ENCODE measurements around the gene SSTR5.

The SSTR5 gene

GRCh38 chr16:1107731-1108130 lies 35.2 kb downstream of the SSTR5 start:
- no peak for DNase-seq

DNA sequence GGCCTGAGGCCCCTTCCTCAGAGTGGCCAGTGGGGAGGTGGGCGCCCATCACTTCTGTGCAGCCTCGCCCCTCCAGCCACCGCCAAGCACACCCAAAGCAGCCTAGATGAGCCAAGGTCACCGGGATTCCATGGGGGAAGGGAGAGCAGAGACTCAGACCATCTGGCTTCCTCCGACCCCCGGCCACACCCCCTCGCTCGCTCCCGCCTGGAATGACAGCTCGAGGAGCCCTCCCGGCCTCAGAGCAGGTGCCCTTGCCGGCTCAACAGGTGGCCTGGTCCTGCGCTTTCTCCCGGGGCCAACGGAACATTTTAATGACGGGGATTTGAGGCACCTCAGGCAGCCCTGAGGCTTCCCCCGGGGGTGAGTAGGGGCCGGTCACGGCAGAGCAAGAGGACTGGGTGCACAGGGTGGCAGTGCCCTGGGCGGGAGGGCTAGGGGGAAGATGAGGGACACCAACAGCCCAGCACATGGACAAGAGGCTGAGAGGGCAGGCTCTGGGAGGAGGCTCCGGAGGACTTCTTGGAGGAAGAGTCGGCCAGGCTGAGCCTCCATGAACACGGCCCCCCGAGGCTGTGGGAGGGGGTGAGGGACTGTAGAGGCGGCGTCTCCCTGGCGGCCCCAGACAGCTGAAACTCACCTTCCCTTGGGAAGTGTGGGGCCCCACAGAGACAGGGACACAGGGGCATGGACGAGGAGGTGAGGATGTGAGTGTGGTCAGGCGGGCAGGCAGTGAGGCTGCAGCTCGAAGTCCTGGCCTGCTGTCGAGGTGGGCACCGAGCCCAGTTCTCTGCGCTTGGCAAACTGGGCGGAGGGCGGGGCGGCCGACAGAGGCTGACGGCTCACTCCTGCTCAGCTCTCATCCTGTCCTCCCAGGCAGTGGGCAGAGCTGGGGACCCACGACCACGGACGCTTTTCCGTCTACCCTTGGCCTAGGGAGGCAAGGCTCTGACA lies 36.0 kb downstream of the SSTR5 start:
- no peak for DNase-seq

- no peak for DNase-seq
These were observed 37.1 kb downstream of the SSTR5 start for GRCh38 chr16:1109648-1110047.

DNA sequence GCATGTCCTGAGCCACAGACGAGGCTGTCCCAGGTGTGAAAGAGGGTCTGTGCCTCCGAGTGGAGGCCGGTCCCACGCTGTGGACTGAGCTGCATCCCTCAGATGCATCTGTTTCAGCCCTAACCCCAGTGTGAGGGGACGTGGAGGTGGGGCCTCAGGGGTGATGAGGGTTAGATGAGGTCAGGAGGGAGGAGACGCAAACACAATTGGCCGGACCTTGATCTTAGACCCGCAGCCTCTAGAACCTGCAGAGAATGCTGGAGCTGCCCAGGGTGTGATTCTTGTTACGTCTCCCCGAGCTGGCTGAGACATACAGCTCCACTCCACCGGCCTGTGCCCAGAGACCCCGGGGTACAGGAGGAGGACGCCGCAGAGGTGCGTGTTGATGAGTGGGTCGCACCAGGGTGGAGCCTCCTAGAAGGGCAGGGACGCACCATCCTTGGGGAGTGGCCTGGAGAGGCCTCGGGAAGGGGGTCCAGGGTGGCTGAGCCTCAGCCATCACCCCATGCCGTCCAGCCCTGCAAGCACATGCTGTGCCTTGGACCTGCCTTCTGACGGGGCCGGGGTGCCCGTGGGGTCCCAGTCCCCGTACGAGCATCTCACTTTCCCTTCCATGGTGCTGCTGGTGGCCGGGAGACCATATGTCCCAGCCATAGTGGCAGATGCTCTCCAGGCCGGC lies 40.1 kb downstream of the SSTR5 start:
- no peak for DNase-seq

GRCh38 chr16:1113489-1113888 lies 40.9 kb downstream of the SSTR5 start:
- no peak for DNase-seq

- no peak for DNase-seq
These were observed 41.5 kb downstream of the SSTR5 start for GRCh38 chr16:1113889-1114526.

DNA sequence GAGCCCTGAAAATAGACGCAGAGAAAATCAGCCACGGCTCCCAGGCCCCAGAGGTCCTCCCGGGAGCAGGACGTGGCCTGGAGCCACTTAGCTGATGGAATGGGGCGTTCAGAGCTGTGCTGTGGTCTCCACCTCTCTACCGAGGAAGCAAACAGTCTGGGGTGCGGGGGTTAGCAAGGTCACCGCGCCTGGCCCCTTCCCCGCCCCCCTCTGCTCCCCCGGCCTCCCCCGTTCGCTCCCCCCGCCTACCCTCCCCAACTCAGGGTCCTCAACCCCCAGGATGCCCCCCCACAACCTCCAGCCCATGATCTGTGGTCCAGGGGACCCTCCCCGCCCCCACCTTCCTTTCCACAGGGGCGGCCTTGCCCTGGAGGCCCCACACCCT lies 44.1 kb downstream of the SSTR5 start:
- DNase-seq: no peak

GRCh38 chr16:1117176-1117900 lies 44.8 kb downstream of the SSTR5 start:
- DNase-seq: no peak

DNA sequence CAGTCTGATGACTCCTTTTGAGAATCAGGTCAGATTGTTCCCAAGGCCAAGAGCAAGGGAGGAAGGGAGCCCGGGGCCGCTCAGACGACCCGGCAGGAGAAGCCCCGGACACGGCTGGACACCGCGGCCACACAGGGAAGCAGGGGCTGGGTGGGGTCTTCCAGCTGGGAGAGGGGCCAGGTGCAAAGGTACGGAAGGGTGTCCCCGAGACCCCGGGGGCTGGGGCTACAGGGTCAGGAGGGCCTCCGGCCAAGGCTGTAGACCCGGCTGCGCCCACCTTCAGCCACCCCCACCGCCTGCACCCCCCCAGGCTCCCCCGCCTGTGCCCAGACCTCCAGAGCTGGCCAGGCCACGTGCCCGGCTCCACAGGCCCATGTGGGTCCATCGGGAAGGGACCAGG lies 45.4 kb downstream of the SSTR5 start:
- no peak for DNase-seq

DNA sequence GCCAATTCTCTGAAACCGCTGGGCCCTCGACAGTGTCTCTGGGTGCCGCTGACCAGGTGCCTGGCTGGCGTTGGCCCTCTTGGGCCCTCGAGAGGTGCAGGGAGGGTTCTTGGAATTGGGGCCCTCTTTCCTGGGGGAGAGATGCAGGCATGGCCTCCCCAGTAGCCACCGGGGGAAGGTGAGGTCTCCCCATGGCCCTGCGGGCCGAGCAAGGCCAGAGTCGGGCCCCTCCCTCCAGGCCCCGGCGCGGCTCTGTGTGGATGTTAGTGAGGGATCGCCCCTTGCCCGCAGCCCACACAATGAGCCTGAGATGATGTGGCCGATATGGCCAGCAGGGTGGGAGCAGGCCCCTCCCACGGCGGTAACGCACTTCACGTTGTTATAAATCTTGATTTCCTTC lies 46.6 kb downstream of the SSTR5 start:
- no peak for DNase-seq

DNA sequence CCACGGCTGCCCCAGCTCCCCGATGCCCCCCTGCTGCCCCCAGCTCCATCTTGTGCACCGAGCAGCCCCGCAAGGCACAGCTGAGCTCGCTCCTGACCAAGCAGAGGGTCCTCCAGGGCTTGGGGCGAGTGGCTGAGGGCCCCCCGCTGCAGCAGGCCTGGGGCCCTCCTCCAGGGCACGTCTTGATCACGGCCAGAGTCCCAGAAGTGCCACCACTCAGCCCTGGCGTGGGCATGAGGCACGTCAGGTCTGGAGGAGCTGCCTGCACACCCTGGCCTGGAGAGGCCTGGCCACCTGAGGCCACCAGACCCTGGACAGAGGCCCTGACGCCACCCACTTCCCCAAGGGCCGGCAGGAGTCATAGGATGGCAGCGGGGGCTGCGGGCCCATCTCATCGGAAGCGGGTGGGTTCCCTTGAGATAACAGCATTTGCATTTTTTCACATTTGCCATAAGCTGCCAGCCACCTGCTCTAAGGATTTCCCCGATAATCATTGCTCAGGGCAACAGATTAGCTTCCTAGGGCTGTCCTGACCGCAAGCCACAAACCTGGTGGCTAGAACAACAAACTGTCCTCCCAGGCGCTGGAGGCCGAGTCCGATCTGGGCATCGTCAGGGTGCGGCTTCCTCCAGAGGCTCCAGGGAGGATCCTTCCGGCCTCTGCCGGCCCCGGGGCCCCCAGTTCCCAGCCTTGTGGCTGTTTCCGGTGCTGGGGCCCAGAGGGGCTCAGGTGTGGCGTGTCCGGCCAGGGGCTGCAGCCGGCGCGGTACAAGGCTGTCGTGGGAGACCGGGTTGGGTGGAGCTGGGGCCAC lies 47.4 kb downstream of the SSTR5 start:
- no peak for DNase-seq

DNA sequence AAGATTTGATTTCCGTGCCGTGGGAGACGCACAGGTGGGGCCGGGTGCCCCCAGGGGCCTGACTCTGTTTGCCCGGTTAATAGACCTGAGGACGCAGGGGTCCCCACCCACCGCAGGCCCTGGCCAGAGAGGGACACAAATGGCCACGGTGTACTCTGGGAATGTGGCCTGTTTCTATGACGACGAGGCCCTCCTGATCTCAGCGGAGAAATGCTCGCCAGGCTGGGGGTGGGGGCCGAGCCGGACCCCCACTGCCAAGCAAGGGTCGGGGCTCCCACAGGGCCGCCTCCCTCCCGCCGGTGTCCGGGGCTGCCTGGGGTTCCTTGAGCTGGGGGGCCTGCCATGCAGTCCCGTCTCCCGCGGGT lies 48.0 kb downstream of the SSTR5 start:
- no peak for DNase-seq

GRCh38 chr16:1121009-1121408 lies 48.5 kb downstream of the SSTR5 start:
- no peak for DNase-seq

- no peak for DNase-seq
These were observed 49.3 kb downstream of the SSTR5 start for GRCh38 chr16:1121601-1122397.

DNA sequence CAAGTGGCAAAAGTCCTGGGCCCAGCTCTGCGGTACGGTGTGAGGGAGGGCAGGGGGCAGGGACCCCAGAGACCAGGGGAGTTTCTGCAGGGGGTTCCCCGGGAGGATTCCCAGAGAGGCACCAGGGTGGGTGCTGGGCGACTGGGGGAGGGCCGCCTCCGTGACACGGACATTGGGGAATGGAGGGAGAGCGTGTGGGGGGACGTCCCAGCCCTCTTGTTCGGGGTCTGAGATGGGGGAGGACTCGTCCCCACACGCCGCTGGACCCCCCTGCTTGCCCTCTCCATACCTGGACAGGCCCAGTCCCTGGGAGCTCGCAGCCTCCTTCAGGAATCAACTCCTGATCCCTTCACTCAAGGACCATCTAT lies 49.8 kb downstream of the SSTR5 start:
- DNase-seq: no peak

DNA sequence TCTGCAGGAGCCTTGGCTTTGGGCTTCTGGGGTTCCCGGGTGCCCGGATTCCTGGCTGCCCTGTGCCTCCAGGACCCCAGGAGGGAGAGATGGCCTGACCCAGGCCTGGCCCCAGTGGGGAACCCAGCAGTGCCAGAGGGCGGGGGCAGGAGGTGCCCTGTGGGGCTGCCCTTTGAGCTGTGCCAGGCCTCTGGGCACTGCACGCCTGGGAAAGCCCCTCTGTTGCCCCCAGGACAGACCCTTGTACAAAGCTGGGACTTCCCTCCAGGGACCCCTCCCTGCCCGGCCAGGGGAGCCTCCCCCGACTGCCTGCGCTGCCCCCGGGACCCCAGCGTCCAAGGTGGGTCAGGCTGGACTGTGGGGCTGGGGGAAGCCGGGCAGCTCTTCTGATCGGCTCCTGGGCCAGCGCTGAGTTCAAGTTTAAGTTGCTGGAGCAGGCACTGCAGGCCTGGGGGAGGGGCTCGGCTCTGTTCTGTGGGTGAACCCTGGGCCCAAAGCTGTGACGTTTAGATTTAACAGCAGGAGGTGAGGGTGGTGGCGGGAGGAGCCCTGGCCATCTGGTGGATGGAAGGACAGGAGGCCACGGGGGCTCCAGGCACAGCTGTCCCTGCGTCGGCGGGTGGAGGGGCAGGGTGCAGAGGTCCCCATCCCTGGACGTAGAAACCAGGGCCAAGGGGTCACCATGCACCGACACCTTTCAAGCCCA lies 51.1 kb downstream of the SSTR5 start:
- DNase-seq: no peak

DNA sequence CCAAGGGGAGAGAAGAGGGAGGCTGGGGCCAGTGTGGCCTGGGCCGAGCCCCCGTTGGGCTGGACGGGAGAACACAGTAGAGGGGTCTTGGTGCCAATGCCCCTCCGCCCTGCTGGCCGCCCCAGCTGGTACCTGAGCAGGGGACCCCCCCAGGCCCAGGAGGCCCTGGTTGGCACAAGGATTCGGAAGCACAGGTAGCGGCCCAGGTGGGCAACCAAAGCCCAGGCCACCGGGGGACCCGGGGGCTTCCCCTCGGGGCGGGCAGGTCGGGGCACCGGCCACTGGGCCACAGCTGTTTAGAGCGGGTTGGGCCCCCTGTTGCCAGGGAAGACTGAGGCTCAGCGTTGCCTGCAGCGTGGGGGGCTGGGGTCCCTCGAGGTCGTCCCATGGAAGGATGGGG lies 51.7 kb downstream of the SSTR5 start:
- no peak for DNase-seq

DNA sequence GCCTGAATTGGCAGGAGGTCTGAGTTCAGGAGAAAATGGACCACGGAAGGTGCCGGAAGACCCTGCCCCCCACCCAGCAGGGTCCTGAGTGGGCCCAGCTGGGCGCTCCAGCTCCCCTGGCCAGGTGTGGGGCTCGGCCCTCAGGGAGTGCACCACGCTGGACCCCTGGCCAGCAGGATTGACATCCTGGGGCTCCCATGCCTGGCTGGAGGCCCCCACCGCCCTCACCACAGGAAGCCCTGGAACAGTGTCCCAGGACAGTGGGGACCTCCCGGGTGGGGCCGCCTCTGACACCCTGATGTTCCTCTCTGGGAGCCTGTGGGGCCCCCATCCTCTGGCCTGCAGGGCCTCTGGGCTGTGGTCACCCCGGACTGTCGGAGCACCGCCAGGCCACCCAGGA lies 52.2 kb downstream of the SSTR5 start:
- DNase-seq: no peak

- no peak for DNase-seq
These were observed 52.9 kb downstream of the SSTR5 start for GRCh38 chr16:1125471-1125870.

- no peak for DNase-seq
These were observed 53.5 kb downstream of the SSTR5 start for GRCh38 chr16:1126044-1126443.

- no peak for DNase-seq
These were observed 54.0 kb downstream of the SSTR5 start for GRCh38 chr16:1126586-1126985.

Measured in NCI-H748 treated with DMSO at 0.1 percent for 48 hours (cell line).